ENCODE data around the gene DHRSX.

DNA sequence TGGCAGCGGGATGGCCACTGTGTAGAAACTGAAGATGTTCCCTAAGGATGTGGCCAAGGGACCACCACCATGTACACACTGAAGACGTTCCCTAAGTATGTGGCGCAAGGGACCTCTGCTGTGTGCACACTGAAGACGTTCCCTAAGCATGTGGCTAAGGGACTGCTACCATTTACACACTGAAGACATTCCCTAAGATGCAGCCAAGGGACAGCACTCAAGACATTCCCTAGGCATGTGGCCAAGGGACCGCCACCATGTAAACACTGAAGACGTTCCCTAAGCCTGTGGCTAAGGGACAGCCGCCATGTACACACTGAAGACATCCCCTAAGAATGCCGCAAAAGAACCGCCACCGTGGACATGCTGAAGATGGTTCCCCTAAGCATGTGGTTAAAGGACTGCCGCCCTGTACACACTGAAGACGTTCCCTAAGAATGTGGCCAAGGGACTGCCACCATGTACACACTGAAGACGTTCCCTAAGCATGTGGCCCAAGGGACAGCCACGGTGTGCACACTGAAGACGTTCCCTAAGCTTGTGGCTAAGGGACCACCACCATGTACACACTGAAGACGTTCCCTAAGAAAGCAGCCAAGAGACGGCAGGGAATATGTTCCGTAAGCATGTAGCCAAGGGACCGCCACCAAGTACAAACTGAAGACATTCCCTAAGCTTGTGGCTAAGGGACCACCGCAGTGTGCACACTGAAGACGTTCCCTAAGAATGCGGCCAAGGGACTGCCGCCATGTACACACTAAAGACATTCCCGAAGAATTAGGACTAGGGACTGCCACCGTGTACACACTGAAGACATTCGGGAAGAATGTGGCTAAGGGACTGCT, 43.3 kb downstream of the DHRSX start:
- no peak for TF ChIP-seq EZH2 (IDR thresholded peaks at IDR 0.05)
- TF ChIP-seq, protein P1, sequence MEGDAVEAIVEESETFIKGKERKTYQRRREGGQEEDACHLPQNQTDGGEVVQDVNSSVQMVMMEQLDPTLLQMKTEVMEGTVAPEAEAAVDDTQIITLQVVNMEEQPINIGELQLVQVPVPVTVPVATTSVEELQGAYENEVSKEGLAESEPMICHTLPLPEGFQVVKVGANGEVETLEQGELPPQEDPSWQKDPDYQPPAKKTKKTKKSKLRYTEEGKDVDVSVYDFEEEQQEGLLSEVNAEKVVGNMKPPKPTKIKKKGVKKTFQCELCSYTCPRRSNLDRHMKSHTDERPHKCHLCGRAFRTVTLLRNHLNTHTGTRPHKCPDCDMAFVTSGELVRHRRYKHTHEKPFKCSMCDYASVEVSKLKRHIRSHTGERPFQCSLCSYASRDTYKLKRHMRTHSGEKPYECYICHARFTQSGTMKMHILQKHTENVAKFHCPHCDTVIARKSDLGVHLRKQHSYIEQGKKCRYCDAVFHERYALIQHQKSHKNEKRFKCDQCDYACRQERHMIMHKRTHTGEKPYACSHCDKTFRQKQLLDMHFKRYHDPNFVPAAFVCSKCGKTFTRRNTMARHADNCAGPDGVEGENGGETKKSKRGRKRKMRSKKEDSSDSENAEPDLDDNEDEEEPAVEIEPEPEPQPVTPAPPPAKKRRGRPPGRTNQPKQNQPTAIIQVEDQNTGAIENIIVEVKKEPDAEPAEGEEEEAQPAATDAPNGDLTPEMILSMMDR (IDR thresholded peaks at IDR 0.05): no peak

Measured in neural progenitor cell (in vitro differentiated cells).